IMR-90 (cell line): ENCODE data around the gene ZNF793. TPM values are rescaled to one million over a fixed set of nuclear protein-coding genes. Genes with fewer than 3 reads are reported as not detected.

Experiments used
- ATAC-seq: fragments of 200-7000 bp; cut with Tn5 transposase; 2 replicates; pipeline ENCODE4 v1.9.1; 2020; ENCODE audit warnings: low read depth, mild to moderate bottlenecking, moderate library complexity
- BruUV-seq: library from RNA; stranded (reverse); fragments of 400-500 nt; replicated peaks from 2 replicates; lab custom pipeline; 2021; lab: Mats Ljungman, UMichigan
- CTCF ChIA-PET: fragments of 300-600 bp; formaldehyde crosslinking; extraction: SDS; loops from one replicate; lab custom pipeline; 2021; ENCODE audit warnings: antibody characterized with exemption; lab: Yijun Ruan, JAX
- POLR2A ChIA-PET: fragments of 300-600 bp; sonication (Branson Sonifier 250); formaldehyde crosslinking; loops from one replicate; lab custom pipeline; 2022; ENCODE audit warnings: antibody characterized with exemption; ENCODE audit not compliant: unreplicated experiment; lab: Charles Lee
- DNase-seq: peaks from one replicate; pipeline ENCODE4 v3.0.0; 2013
- H2AFZ ChIP-seq: replicated peaks from 2 replicates; pipeline ENCODE3; 2013; ENCODE audit warnings: low read length, mild to moderate bottlenecking; ENCODE audit not compliant: poor library complexity
- H2AK5ac ChIP-seq: 2 replicates; pipeline ENCODE4 v1.6.1; 2013; ENCODE audit warnings: low read depth, low read length, inconsistent platforms
- H2AK9ac ChIP-seq: replicated peaks from 2 replicates; pipeline ENCODE3; 2013; ENCODE audit warnings: mild to moderate bottlenecking, low read depth, low read length, moderate library complexity; ENCODE audit not compliant: poor library complexity
- H2BK120ac ChIP-seq: 2 replicates; pipeline ENCODE4 v1.6.1; 2013; ENCODE audit warnings: low read depth, low read length, inconsistent platforms
- H2BK15ac ChIP-seq: 3 replicates; pipeline ENCODE4 v1.6.1; 2013; ENCODE audit warnings: low read depth, low read length, inconsistent platforms
- H2BK20ac ChIP-seq: 2 replicates; pipeline ENCODE4 v1.6.1; 2013; ENCODE audit warnings: low read depth, mild to moderate bottlenecking, inconsistent platforms, low read length, moderate library complexity
- H2BK5ac ChIP-seq: 2 replicates; pipeline ENCODE4 v1.6.1; 2013; ENCODE audit warnings: mild to moderate bottlenecking, low read depth, low read length, inconsistent platforms; ENCODE audit not compliant: poor library complexity, severe bottlenecking
- H3K14ac ChIP-seq: replicated peaks from 2 replicates; pipeline ENCODE4 v1.6.1; 2013; ENCODE audit warnings: low read depth, low read length, inconsistent platforms
- H3K18ac ChIP-seq: 2 replicates; pipeline ENCODE4 v1.6.1; 2013; ENCODE audit warnings: low read depth, low read length, control low read depth
- H3K23ac ChIP-seq: 2 replicates; pipeline ENCODE4 v1.6.1; 2013; ENCODE audit warnings: low read depth, low read length, inconsistent platforms
- H3K27ac ChIP-seq: 2 replicates; pipeline ENCODE4 v1.5.1; 2013; ENCODE audit warnings: mild to moderate bottlenecking, control low read depth, low read length; ENCODE audit not compliant: insufficient read depth
- H3K27me3 ChIP-seq: 2 replicates; pipeline ENCODE4 v1.6.1; 2013; ENCODE audit warnings: low read length; ENCODE audit not compliant: control insufficient read depth, insufficient read depth
- H3K36me3 ChIP-seq: 2 replicates; pipeline ENCODE4 v1.6.1; 2013; ENCODE audit warnings: low read length, mixed read lengths; ENCODE audit not compliant: control insufficient read depth, insufficient read depth
- H3K4ac ChIP-seq: 2 replicates; pipeline ENCODE4 v1.6.1; 2013; ENCODE audit warnings: low read depth, low read length, inconsistent platforms
- H3K4me1 ChIP-seq: 2 replicates; pipeline ENCODE4 v1.6.1; 2013; ENCODE audit warnings: low read length, mixed read lengths; ENCODE audit not compliant: control insufficient read depth, insufficient read depth
- H3K4me2 ChIP-seq: 2 replicates; pipeline ENCODE4 v1.6.1; 2013; ENCODE audit warnings: low read depth, mild to moderate bottlenecking, control low read depth, low read length, moderate library complexity
- H3K4me3 ChIP-seq: 2 replicates; pipeline ENCODE4 v1.5.1; 2013; ENCODE audit warnings: low read depth, mild to moderate bottlenecking, control low read depth, low read length, moderate library complexity; ENCODE audit not compliant: insufficient read depth
- H3K56ac ChIP-seq: 2 replicates; pipeline ENCODE4 v1.6.1; 2013; ENCODE audit warnings: low read length, inconsistent platforms; ENCODE audit not compliant: insufficient read depth; ENCODE audit errors: extremely low read depth
- H3K79me1 ChIP-seq, 2 experiments: 2 replicates each; pipeline ENCODE4 v1.6.1; 2013; ENCODE audit warnings: low read length in 2 of 2, inconsistent platforms in 1 of 2, low read depth in 1 of 2
- H3K9ac ChIP-seq: 2 replicates; pipeline ENCODE4 v1.6.1; 2013; ENCODE audit warnings: low read depth, low read length, control low read depth
- H3K9me1 ChIP-seq: 2 replicates; pipeline ENCODE4 v1.6.1; 2013; ENCODE audit warnings: low read length, inconsistent platforms; ENCODE audit not compliant: insufficient read depth
- H3K9me3 ChIP-seq: 2 replicates; pipeline ENCODE4 v1.6.1; 2013; ENCODE audit warnings: low read length; ENCODE audit not compliant: control insufficient read depth, insufficient read depth
- H4K20me1 ChIP-seq: 2 replicates; pipeline ENCODE4 v1.6.1; 2013; ENCODE audit warnings: low read length, inconsistent platforms; ENCODE audit not compliant: insufficient read depth
- H4K5ac ChIP-seq: 2 replicates; pipeline ENCODE4 v1.6.1; 2013; ENCODE audit warnings: mild to moderate bottlenecking, low read depth, low read length, control low read depth
- H4K8ac ChIP-seq, 2 experiments: 2 replicates each; pipeline ENCODE4 v1.6.1; 2013; ENCODE audit warnings: low read depth in 2 of 2, low read length in 2 of 2, control low read depth in 1 of 2, inconsistent platforms in 1 of 2
- H4K91ac ChIP-seq: 2 replicates; pipeline ENCODE4 v1.6.1; 2013; ENCODE audit warnings: low read depth, low read length, inconsistent platforms; ENCODE audit not compliant: insufficient read depth
- BHLHE40 ChIP-seq: fragments of 150-350 bp; IDR thresholded peaks from 2 replicates; pipeline ENCODE4 v1.6.1; 2016; ENCODE audit warnings: mild to moderate bottlenecking, low read depth, low read length
- CEBPB ChIP-seq: IDR thresholded peaks from 2 replicates; pipeline ENCODE4 v1.6.1; 2012; ENCODE audit warnings: low read depth, low read length, improper control_type of control experiment
- CHD1 ChIP-seq: IDR thresholded peaks from 2 replicates; pipeline ENCODE4 v1.6.1; 2012; ENCODE audit warnings: low read depth, low read length, improper control_type of control experiment
- CTCF ChIP-seq: conservative IDR thresholded peaks from 2 replicates; pipeline ENCODE4 v1.5.1; 2012; ENCODE audit warnings: mild to moderate bottlenecking, low read depth, low read length, improper control_type of control experiment
- ELK1 ChIP-seq: fragments of 150-350 bp; IDR thresholded peaks from 2 replicates; pipeline ENCODE4 v1.6.1; 2016; ENCODE audit warnings: low read depth, mild to moderate bottlenecking, low read length, moderate library complexity, borderline replicate concordance
- MAFK ChIP-seq: IDR thresholded peaks from 2 replicates; pipeline ENCODE4 v1.6.1; 2012; ENCODE audit warnings: low read depth, low read length, improper control_type of control experiment
- MAZ ChIP-seq: IDR thresholded peaks from 2 replicates; pipeline ENCODE4 v1.6.1; 2012; ENCODE audit warnings: low read depth, mild to moderate bottlenecking, low read length, improper control_type of control experiment, moderate library complexity, borderline replicate concordance
- MXI1 ChIP-seq: IDR thresholded peaks from 2 replicates; pipeline ENCODE4 v1.6.1; 2012; ENCODE audit warnings: low read depth, mild to moderate bottlenecking, low read length, moderate library complexity, borderline replicate concordance
- NFE2L2 ChIP-seq: fragments of 150-350 bp; IDR thresholded peaks from 2 replicates; pipeline ENCODE4 v1.6.1; 2016; ENCODE audit warnings: low read depth, mild to moderate bottlenecking, low read length
- POLR2A ChIP-seq: IDR thresholded peaks from 2 replicates; pipeline ENCODE4 v1.6.1; 2012; ENCODE audit warnings: mild to moderate bottlenecking, low read depth, low read length
- RAD21 ChIP-seq: IDR thresholded peaks from 2 replicates; pipeline ENCODE4 v1.6.1; 2012; ENCODE audit warnings: low read length, improper control_type of control experiment
- RCOR1 ChIP-seq: IDR thresholded peaks from 2 replicates; pipeline ENCODE4 v1.6.1; 2012; ENCODE audit warnings: mild to moderate bottlenecking, low read length, improper control_type of control experiment; ENCODE audit not compliant: insufficient replicate concordance
- RFX5 ChIP-seq: IDR thresholded peaks from 2 replicates; pipeline ENCODE4 v1.8.0; 2012; ENCODE audit warnings: low read depth, mild to moderate bottlenecking, low read length, moderate library complexity
- SMC3 ChIP-seq: fragments of 150-350 bp; IDR thresholded peaks from 2 replicates; pipeline ENCODE4 v1.6.1; 2016; ENCODE audit warnings: low read depth, mild to moderate bottlenecking, antibody characterized with exemption, low read length, moderate library complexity
- WGBS, 2 experiments: methylation state at CpG; one replicate each; pipeline versions ENCODE4 v1.1.5 to v1.1.7; 2013; ENCODE audit warnings: missing lambda C conversion rate in 2 of 2; ENCODE audit not compliant: insufficient read length in 1 of 2; ENCODE audit errors: extremely low coverage in 2 of 2; 5-methylcytosine and 5-hydroxymethylcytosine counted together
- dilution Hi-C: fragments of 300-500 bp; cut with HindIII; formaldehyde crosslinking; loops from one replicate; pipeline ENCODE4 v1.14.3; 2018; ENCODE audit warnings: low sequenced_read_pairs; ENCODE audit not compliant: unreplicated experiment
- in situ Hi-C: fragments of 300-500 bp; cut with MboI; formaldehyde crosslinking; loops from 3 replicates; pipeline ENCODE4 v1.14.3; 2019; ENCODE audit warnings: low sequenced_read_pairs, inconsistent platforms, mixed read lengths
- intact Hi-C: fragments of 100-400 bp; cut with micrococcal nuclease; formaldehyde crosslinking; loops from 2 replicates; pipeline ENCODE4 v1.10.0; 2022
- polyA plus RNA-seq, 3 experiments: library from polyadenylated mRNA; depleted of rRNA; stranded (reverse); fragments of >200 nt; gene quantifications; 2 replicates each; pipeline ENCODE4 v1.2.3, GENCODE V29; 2012; ENCODE audit warnings: low replicate concordance in 1 of 3
- total RNA-seq: library from RNA; depleted of rRNA; stranded (reverse); fragments of >200 nt; gene quantifications from 2 replicates; pipeline ENCODE4 v1.2.3, GENCODE V29; 2012
- TF ChIP-seq, protein P1 (sequence below): fragments of 150-350 bp; IDR thresholded peaks from 2 replicates; pipeline ENCODE4 v1.6.1; 2017; ENCODE audit warnings: mild to moderate bottlenecking, antibody characterized with exemption, low read length, low read depth

Gene ZNF793
- total and polyA plus RNA-seq, 2 of the 4 experiments (the other 2 are of a cell fraction), result 0.50 to 0.72 TPM

DNA sequence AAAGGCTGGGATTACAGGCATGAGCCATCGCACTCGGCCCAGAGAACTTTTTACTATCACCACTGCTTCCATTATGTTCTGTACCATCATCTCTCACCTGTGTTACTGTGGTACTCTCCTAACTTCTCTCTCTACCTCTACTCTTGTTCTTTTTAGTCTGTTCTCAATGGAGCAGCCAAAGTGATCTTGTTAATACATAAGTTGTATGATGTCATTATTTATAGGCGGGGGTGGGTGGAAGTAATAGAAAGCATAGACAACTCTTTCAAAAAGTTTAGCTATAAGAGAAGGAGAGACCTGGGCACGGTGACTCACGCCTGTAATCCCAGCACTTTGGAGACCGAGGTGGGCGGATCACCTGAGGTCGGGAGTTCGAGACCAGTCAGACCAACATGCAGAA, 34.6 kb upstream of the ZNF793 start:
- ATAC-seq, result no peak
- Histone ChIP-seq H3K9ac (no peak overlapping the region), H4K8ac (no peak overlapping the region), H3K4ac (no peak overlapping the region), H3K79me1 (peaks cover 6 to 16% of the 10 kb centered on the region in 2 experiments), H2AK9ac (no peak overlapping the region), H3K27ac (no peak overlapping the region), H4K91ac (no peak overlapping the region), H3K18ac (no peak overlapping the region), H3K4me3 (no peak overlapping the region), H3K27me3 (no peaks in the 10 kb centered on the region), H2AK5ac (no peak overlapping the region), H3K23ac (no peak overlapping the region), H2AFZ (no peak overlapping the region), H2BK20ac (no peak overlapping the region), H4K5ac (no peak overlapping the region), H3K4me2 (no peak overlapping the region), H3K4me1 (peaks cover 2% of the 10 kb centered on the region; the same call in 1 of the 2 replicates), H2BK5ac (no peak overlapping the region), H2BK120ac (no peak overlapping the region), H3K9me3 (peaks cover 15% of the 10 kb centered on the region), H2BK15ac (no peak overlapping the region), H3K36me3 (peaks cover 17% of the 10 kb centered on the region), H3K14ac (no peak overlapping the region), H3K9me1 (no peaks in the 10 kb centered on the region), H4K20me1 (no peaks in the 10 kb centered on the region), H3K56ac (no peak overlapping the region)
- TF ChIP-seq RAD21, result no peak
- TF ChIP-seq CHD1, result no peak
- TF ChIP-seq, protein P1, sequence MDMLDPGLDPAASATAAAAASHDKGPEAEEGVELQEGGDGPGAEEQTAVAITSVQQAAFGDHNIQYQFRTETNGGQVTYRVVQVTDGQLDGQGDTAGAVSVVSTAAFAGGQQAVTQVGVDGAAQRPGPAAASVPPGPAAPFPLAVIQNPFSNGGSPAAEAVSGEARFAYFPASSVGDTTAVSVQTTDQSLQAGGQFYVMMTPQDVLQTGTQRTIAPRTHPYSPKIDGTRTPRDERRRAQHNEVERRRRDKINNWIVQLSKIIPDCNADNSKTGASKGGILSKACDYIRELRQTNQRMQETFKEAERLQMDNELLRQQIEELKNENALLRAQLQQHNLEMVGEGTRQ, result no peak
- no peak for TF ChIP-seq RFX5
- TF ChIP-seq ELK1, result no peak
- no peak for TF ChIP-seq NFE2L2
- TF ChIP-seq MXI1, result no peak
- no peak for TF ChIP-seq CEBPB
- no peak for TF ChIP-seq MAFK
- no peak for TF ChIP-seq SMC3
- TF ChIP-seq RCOR1, result no peak
- no peak for TF ChIP-seq CTCF
- no peak for TF ChIP-seq POLR2A
- no peak for TF ChIP-seq BHLHE40
- no peak for TF ChIP-seq MAZ
- no TSS peak for BruUV-seq
- WGBS, 2 experiments, result 100% methylated on average over 2 of the region's 9 CpGs; no CpG with 5 or more reads in 1 of the 2 experiments
- in situ Hi-C loops (no loop called here), dilution Hi-C loops (no loop called here), intact Hi-C loops (no loop called here)
- DNase-seq, result no peak
- CTCF ChIA-PET, result no interaction called here
- POLR2A ChIA-PET, result no interaction called here
